ENCODE data around the gene FOXP1.

The FOXP1 gene

GRCh38 chr3:70963431-70964275, 619.9 kb downstream of the FOXP1 start:
- Histone ChIP-seq H3K9me3 (ENCODE audit: control insufficient read depth, insufficient read depth, low read length) (no peaks in the 10 kb centered on the region), H3K36me3 (ENCODE audit: insufficient read depth, low read length) (no peaks in the 10 kb centered on the region; the same call in 1 of the 2 replicates), H3K4me1 (ENCODE audit: insufficient read depth, low read length) (peaks cover 27% of the 10 kb centered on the region), H3K9ac (ENCODE audit: low read depth, low read length) (no peak overlapping the region)

DNA sequence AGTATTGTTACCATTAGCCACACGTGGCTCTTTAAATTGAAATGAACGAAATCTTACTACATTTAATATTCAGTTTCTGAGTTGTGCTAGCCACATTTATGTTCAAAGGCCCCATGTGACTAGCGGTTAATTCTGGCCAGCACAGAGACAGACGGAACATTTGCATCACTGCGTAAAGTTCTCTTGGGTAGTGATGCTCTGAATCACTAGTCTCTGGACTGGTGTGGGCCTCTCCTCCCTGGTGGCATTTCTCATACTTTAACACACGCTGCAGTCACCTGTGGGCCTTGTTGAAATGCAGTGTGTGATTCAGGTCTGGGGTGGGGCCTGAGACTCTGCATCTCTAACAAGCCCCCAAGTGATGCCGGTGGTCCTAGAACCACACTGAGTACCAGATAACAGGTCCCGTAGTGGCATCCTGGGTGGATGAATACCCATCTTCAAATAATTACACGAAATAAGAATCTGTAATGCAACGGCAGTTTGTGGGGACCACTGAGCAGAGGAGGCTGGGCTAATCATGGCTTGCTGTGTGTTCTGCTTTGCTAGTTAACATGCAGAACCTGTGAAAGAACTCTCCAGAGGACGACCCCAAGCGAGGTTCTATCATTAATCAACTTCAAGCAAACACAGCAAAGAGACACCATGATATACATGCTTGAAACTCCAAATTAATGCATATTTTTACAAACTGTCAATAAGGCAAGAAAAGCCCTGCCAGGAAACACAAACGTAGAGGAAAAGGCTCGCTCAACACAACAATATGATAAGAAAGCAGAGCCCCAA, 623.8 kb downstream of the FOXP1 start:
- H3K9ac ChIP-seq (ENCODE audit: low read depth, low read length): no peak overlapping the region
- H3K36me3 ChIP-seq (ENCODE audit: insufficient read depth, low read length): no peaks in the 10 kb centered on the region
- peaks cover 27% of the 10 kb centered on the region for H3K4me1 ChIP-seq (ENCODE audit: insufficient read depth, low read length)
- H3K9me3 ChIP-seq (ENCODE audit: control insufficient read depth, insufficient read depth, low read length): no peaks in the 10 kb centered on the region

GRCh38 chr3:70952033-70952747, 631.3 kb downstream of the FOXP1 start:
- no peaks in the 10 kb centered on the region for H3K9me3 ChIP-seq (ENCODE audit: control insufficient read depth, insufficient read depth, low read length)
- no peaks in the 10 kb centered on the region for H3K36me3 ChIP-seq (ENCODE audit: insufficient read depth, low read length)
- H3K4me1 ChIP-seq (ENCODE audit: insufficient read depth, low read length): no peaks in the 10 kb centered on the region
- H3K9ac ChIP-seq (ENCODE audit: low read depth, low read length): no peak overlapping the region

DNA sequence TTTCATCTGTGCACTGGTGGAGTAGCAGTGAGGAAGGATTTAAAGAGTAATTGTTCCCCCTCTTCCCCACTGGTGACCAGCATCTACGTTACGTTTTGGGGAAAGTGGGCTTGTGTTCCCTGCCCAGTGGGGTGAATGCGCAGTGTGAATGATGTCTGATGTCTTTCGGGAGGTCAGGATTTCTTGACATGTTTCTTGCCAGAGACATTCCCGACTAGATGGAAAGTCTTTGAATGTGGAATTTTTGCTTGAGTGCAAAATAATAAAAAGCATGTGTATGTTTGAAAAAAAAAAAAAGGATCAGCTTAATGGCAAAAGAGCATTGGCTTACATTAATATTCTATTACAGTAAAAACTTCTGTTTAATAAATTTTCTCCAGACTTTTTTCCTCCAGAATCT, 632.2 kb downstream of the FOXP1 start:
- Histone ChIP-seq H3K9ac (ENCODE audit: low read depth, low read length) (no peak overlapping the region), H3K4me1 (ENCODE audit: insufficient read depth, low read length) (no peaks in the 10 kb centered on the region)

DNA sequence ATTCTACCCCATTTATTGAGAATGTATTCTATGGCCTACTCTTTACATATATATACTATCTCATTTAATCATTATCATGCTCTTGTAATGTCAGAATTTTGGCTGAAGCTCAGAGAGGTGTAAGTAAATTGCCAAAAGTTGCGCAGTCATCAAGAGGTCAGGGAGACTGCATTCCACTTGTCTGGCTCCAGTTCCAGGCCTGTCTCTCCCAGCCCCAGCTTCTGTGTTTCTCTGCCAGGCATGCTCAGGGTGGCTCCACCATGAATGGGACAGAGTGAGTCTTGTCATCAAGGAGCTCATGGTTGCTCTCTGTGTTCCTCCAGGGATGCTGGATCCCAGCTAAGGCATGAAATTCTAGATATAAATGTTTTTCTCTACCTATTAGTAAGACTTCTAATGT, 635.9 kb downstream of the FOXP1 start:
- Histone ChIP-seq H3K4me1 (ENCODE audit: insufficient read depth, low read length) (no peaks in the 10 kb centered on the region), H3K9me3 (ENCODE audit: control insufficient read depth, insufficient read depth, low read length) (no peaks in the 10 kb centered on the region), H3K36me3 (ENCODE audit: insufficient read depth, low read length) (no peaks in the 10 kb centered on the region), H3K9ac (ENCODE audit: low read depth, low read length) (no peak overlapping the region)

More for the DNA sequence above, 632.2 kb downstream of the FOXP1 start:
- Histone ChIP-seq H3K9me3 (ENCODE audit: control insufficient read depth, insufficient read depth, low read length) (no peaks in the 10 kb centered on the region), H3K36me3 (ENCODE audit: insufficient read depth, low read length) (no peaks in the 10 kb centered on the region)

GRCh38 chr3:70943886-70944285, 639.6 kb downstream of the FOXP1 start:
- Histone ChIP-seq H3K9ac (ENCODE audit: low read depth, low read length) (no peak overlapping the region), H3K36me3 (ENCODE audit: insufficient read depth, low read length) (no peaks in the 10 kb centered on the region), H3K9me3 (ENCODE audit: control insufficient read depth, insufficient read depth, low read length) (no peaks in the 10 kb centered on the region), H3K4me1 (ENCODE audit: insufficient read depth, low read length) (no peaks in the 10 kb centered on the region)

DNA sequence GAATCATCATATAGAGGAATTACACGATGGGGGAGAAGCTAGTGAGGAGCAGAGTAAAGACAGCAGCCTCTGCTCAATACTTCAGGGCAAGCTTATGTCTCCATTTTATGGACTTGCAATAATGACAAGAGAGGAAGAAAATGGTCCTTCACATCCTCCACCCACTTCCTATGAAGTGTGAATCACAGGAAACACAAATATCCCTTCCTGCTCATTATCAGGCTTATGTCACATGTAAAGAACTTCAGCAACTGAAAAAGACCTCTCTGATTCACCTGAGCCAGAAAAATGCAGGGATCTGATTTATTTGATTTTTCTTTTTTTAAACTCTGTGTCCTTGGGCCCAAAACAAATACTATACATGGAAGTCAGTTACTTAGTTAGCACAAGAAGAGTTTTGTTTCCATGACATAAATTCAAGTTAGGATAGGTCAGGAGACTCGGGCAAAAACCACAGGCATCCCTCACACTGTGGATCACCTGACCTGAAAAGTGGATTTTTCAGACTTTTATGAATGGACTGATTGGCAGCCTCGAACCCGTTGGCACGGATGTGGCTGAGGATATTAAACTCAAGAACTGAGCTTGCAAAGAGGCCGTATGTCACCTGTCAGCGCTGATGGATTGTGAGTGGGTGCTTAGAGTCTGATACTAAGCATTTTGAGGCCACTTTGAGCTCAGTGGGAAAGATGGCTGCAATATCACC, 650.3 kb downstream of the FOXP1 start:
- H3K9me3 ChIP-seq (ENCODE audit: control insufficient read depth, insufficient read depth, low read length): no peaks in the 10 kb centered on the region
- no peak overlapping the region for H3K9ac ChIP-seq (ENCODE audit: low read depth, low read length)
- H3K4me1 ChIP-seq (ENCODE audit: insufficient read depth, low read length): no peaks in the 10 kb centered on the region
- H3K36me3 ChIP-seq (ENCODE audit: insufficient read depth, low read length): no peaks in the 10 kb centered on the region

DNA sequence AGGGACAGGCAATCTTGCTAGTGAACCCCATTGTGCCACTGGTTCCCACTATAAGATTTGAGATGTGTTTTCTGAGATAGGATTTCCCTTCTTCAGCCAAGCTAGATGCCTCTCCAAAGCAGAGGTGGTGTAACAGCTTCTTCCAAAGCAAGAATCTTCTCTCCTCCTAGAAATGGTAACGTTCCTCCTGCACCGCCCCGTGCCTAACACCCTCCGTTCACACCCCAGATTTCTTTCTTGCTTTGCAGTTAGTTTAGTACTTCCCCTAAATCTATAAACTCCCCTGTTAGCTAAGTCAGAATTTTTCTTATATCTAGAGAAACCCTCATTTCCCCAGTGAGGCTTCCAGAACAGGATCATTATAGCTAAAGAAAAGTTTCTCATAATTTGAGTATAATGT, 653.5 kb downstream of the FOXP1 start:
- Histone ChIP-seq H3K4me1 (ENCODE audit: insufficient read depth, low read length) (no peaks in the 10 kb centered on the region), H3K36me3 (ENCODE audit: insufficient read depth, low read length) (no peaks in the 10 kb centered on the region), H3K9ac (ENCODE audit: low read depth, low read length) (no peak overlapping the region), H3K9me3 (ENCODE audit: control insufficient read depth, insufficient read depth, low read length) (no peaks in the 10 kb centered on the region)

DNA sequence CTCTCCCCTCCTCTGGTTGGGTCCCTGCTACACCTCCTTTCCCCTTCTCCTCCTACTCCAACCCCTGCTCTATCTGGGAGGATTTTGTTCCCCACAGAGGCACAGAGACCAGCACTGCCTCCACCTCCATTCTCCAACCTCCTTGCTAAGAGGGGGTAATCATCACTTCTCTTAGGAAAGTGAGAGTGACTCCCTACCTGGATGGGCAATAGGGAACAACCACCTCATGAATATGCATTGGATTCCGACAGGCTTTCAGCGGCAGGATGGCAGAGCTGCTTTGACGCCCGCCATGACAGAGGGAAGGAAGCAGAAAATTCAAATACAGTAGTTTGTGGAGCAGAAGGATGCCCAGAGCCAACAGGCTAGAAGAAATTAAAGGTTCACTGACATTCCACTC, 656.3 kb downstream of the FOXP1 start:
- no peak overlapping the region for H3K9ac ChIP-seq (ENCODE audit: low read depth, low read length)

DNA sequence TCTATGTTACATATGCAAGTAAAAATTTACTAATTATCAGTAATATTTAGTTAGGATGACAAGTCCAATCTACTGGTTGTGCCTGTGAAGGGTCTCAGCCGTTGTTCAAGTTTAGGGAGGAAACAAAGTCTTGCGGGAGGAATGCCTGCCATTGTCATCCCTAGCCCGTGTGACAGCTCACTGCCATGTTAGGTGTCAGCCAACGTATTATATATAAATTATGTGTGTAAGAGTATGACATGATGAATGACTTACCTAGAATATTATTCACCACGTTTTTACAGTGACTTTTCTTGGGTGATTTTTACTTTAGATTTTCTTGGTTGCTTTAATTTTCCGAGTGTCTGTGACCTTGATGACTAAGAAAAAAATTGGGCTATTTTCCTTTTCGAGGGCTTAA, 656.7 kb downstream of the FOXP1 start:
- H3K36me3 ChIP-seq (ENCODE audit: insufficient read depth, low read length): no peaks in the 10 kb centered on the region
- no peak overlapping the region for H3K9ac ChIP-seq (ENCODE audit: low read depth, low read length)
- no peaks in the 10 kb centered on the region for H3K4me1 ChIP-seq (ENCODE audit: insufficient read depth, low read length)
- no peaks in the 10 kb centered on the region; the same call in 1 of the 2 replicates for H3K9me3 ChIP-seq (ENCODE audit: control insufficient read depth, insufficient read depth, low read length)

More for the DNA sequence above, 656.3 kb downstream of the FOXP1 start:
- no peaks in the 10 kb centered on the region for H3K36me3 ChIP-seq (ENCODE audit: insufficient read depth, low read length)
- no peaks in the 10 kb centered on the region for H3K4me1 ChIP-seq (ENCODE audit: insufficient read depth, low read length)
- no peaks in the 10 kb centered on the region; the same call in 1 of the 2 replicates for H3K9me3 ChIP-seq (ENCODE audit: control insufficient read depth, insufficient read depth, low read length)

DNA sequence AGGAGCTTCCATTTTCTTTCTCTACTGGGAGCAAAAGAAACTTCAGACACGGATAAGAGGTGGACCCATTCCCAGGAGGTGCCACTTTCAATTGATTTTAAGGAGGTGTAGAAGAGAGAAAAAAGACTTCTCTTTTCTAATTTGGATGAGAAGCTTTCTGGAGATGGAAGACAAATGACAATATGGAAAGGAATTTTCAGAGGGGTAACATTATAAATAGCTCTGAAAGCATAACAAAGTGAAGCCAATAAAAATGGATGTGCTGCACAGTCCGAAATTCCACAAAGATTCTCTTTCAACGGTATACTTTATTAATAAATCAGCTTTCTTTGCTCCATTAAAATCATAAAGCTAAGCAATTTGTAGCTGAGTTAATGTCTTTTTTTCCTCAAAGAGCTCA, 663.9 kb downstream of the FOXP1 start:
- H3K9ac ChIP-seq (ENCODE audit: low read depth, low read length): no peak overlapping the region
- no peaks in the 10 kb centered on the region for H3K36me3 ChIP-seq (ENCODE audit: insufficient read depth, low read length)
- H3K4me1 ChIP-seq (ENCODE audit: insufficient read depth, low read length): no peaks in the 10 kb centered on the region
- H3K9me3 ChIP-seq (ENCODE audit: control insufficient read depth, insufficient read depth, low read length): no peaks in the 10 kb centered on the region; the same call in 1 of the 2 replicates

DNA sequence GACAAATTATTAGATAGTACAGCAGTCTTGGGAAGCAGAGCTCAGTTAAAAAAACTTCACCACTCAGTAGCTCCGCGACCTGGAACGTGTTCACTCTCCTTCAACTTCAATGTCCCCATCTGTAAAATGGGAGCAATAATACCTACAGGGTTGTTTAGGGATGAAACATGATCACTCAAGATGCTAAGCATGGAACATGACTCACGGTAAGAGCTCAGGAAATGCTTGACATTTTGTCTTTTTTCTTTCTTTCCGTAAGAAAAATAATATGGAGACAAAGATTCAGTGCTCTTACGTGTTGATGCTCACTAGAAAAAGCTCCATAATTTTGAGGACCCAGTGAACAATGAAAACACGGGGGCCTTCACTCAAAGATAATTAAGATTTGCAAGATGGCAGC, 664.4 kb downstream of the FOXP1 start:
- Histone ChIP-seq H3K9ac (ENCODE audit: low read depth, low read length) (no peak overlapping the region), H3K9me3 (ENCODE audit: control insufficient read depth, insufficient read depth, low read length) (no peaks in the 10 kb centered on the region; the same call in 1 of the 2 replicates), H3K36me3 (ENCODE audit: insufficient read depth, low read length) (no peaks in the 10 kb centered on the region), H3K4me1 (ENCODE audit: insufficient read depth, low read length) (no peaks in the 10 kb centered on the region)

DNA sequence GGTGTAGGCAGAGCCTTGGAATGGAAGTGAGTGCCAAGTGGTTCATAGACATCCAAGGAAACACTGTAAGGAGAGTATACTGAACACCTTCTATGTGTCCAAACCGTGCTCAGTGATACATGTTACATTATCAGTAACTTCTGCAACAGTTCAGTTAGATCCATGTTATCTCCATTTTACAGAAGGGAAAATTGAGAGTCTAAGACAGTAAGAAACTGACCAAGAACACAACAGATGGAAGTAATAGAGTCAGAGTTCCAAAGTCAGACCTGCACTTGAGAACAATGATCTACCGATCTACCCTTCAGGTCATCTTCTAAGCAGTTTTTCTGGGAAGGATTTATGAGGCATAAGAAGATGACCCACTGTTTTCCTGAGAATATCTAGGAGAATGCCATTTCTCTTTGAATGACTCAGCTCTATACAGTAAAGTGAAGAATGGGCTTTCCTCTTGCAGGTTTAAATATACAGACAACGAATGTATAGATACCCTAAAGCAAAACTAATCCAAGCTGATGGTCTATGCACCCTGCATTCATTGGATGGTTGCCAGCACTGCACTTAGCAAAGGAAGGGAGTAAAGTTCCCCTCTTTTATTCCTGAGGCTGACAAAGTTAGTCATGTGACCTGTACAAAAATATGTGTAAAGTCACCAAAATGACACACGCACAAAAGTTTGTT, 667.0 kb downstream of the FOXP1 start:
- Histone ChIP-seq H3K9ac (ENCODE audit: low read depth, low read length) (no peak overlapping the region), H3K4me1 (ENCODE audit: insufficient read depth, low read length) (no peaks in the 10 kb centered on the region), H3K36me3 (ENCODE audit: insufficient read depth, low read length) (no peaks in the 10 kb centered on the region), H3K9me3 (ENCODE audit: control insufficient read depth, insufficient read depth, low read length) (no peaks in the 10 kb centered on the region)
